Stimulated activated CD8-positive, alpha-beta memory T cell treated with anti-CD3 and anti-CD28 coated beads, Interleukin-15, amount 100 ng/mL, for 24 hours (primary cell): Measurements from ENCODE around the gene GIPC3.
A peak's percentile ranks its signal among the peaks of the same experiment; 100 is the strongest.
"Not testable (repeated sequence)": the region's sequence is repeated elsewhere in the genome, so short reads cannot be mapped to it uniquely, and the experiment has no call there.

Source experiments
- DNase-seq: peaks from one replicate; pipeline ENCODE4 v3.0.0-alpha.2; 2020; ENCODE audit warnings: low read depth

GIPC3 gene

GRCh38 chr19:3550947-3551791 lies 34.1 kb upstream of the GIPC3 start:
- no peak for DNase-seq

GRCh38 chr19:3551792-3552095 lies 33.5 kb upstream of the GIPC3 start:
- DNase-seq, result no peak

- DNase-seq, result no peak
Observed at GRCh38 chr19:3554254-3555083, 30.8 kb upstream of the GIPC3 start.

GRCh38 chr19:3555653-3556422 lies 29.4 kb upstream of the GIPC3 start:
- no peak for DNase-seq

GRCh38 chr19:3556423-3556977 lies 28.8 kb upstream of the GIPC3 start:
- DNase-seq, result no peak

- peak; percentile 35 for DNase-seq
Observed at GRCh38 chr19:3556978-3557460, 28.3 kb upstream of the GIPC3 start.

- peak; percentile 95 for DNase-seq
Observed at GRCh38 chr19:3557461-3558248, 27.6 kb upstream of the GIPC3 start, which contains the start of gene MFSD12. Gene MFSD12, minus strand, starts transcription at chr19:3557586. Its CDS starts 183 bp downstream, at chr19:3557403.

GRCh38 chr19:3563709-3564524 lies 21.4 kb upstream of the GIPC3 start:
- DNase-seq, result no peak

GRCh38 chr19:3565139-3565538 lies 20.1 kb upstream of the GIPC3 start:
- DNase-seq, result no peak

- DNase-seq, result not testable (repeated sequence)
Observed at GRCh38 chr19:3570042-3570441, 15.2 kb upstream of the GIPC3 start.

- no peak for DNase-seq
Observed at GRCh38 chr19:3570606-3571011, 14.7 kb upstream of the GIPC3 start.

GRCh38 chr19:3572132-3572854 lies 13.0 kb upstream of the GIPC3 start:
- peak; percentile 96 for DNase-seq

- no peak for DNase-seq
Observed at GRCh38 chr19:3572855-3573161, 12.5 kb upstream of the GIPC3 start, which contains the start of gene HMG20B. Gene HMG20B, plus strand, starts transcription at chr19:3572944. Its CDS starts 366 bp downstream, at chr19:3573310.

GRCh38 chr19:3573162-3573857 lies 12.0 kb upstream of the GIPC3 start:
- no peak for DNase-seq

- peak; percentile 58 for DNase-seq
Observed at GRCh38 chr19:3573858-3574637, 11.2 kb upstream of the GIPC3 start.

GRCh38 chr19:3575260-3575741 lies 10.0 kb upstream of the GIPC3 start:
- no peak for DNase-seq

- no peak for DNase-seq
Observed at GRCh38 chr19:3575949-3576673, 9.2 kb upstream of the GIPC3 start.
